Mucosa of descending colon (tissue), 3 donors: ENCODE results near the gene LOXL3. TPM values are rescaled to one million over a fixed set of nuclear protein-coding genes. Genes with fewer than 3 reads are reported as not detected.
A peak's percentile ranks its signal among the peaks of the same experiment; 100 is the strongest.

Experiments used
- ATAC-seq: fragments of 200-7000 bp; cut with Tn5 transposase; one replicate; pipeline ENCODE4 v1.9.1; 2020; ENCODE audit warnings: mild to moderate bottlenecking, moderate library complexity
- DNase-seq, 3 donors: peaks; one replicate each; pipeline ENCODE4 v3.0.0-alpha.2; 2020
- H3K36me3 ChIP-seq: fragments of 200-600 bp; one replicate; pipeline ENCODE4 v1.8.0; 2021; ENCODE audit warnings: low read depth, mild to moderate bottlenecking
- H3K4me1 ChIP-seq: fragments of 200-600 bp; one replicate; pipeline ENCODE4 v1.8.0; 2021; ENCODE audit warnings: low read depth, mild to moderate bottlenecking
- H3K4me3 ChIP-seq: fragments of 200-600 bp; one replicate; pipeline ENCODE4 v1.8.0; 2021; ENCODE audit warnings: mild to moderate bottlenecking
- H3K9me3 ChIP-seq: fragments of 200-600 bp; one replicate; pipeline ENCODE4 v1.8.0; 2021; ENCODE audit warnings: mild to moderate bottlenecking
- CTCF ChIP-seq: fragments of 200-600 bp; IDR thresholded peaks from one replicate; pipeline ENCODE4 v1.8.0; 2022; ENCODE audit warnings: antibody characterized with exemption, mild to moderate bottlenecking
- intact Hi-C, 2 donors: fragments of 100-400 bp; cut with DNase I in 1 of 2; cut with micrococcal nuclease in 1 of 2; formaldehyde crosslinking; loops; one replicate each; pipeline versions ENCODE4 v1.11.0 to v1.11.1; 2022; cut with DNase I, micrococcal nuclease
- total RNA-seq, 3 donors: library from RNA; stranded (reverse); fragmentation: NEBNext Ultra II Directional in 2 of 3; extraction: Animal tissue kit (Norgen Biotek cat#: 25700) in 2 of 3; gene quantifications; one replicate each; pipeline versions ENCODE4 v1.2.1 to v1.2.4, GENCODE V29; 2021 to 2023
- donor health status: DM: no; HTN: no; CAD: no; lungs with moderate emphysema.
- donor health status: DM: no; HTN: no; CAD: no.
- donor health status: DM: no; HTN: yes; CAD: no.

Gene LOXL3
- total RNA-seq, 3 donors from 2014 or later, result 2.2 to 6.9 (median 4.4) TPM

DNA sequence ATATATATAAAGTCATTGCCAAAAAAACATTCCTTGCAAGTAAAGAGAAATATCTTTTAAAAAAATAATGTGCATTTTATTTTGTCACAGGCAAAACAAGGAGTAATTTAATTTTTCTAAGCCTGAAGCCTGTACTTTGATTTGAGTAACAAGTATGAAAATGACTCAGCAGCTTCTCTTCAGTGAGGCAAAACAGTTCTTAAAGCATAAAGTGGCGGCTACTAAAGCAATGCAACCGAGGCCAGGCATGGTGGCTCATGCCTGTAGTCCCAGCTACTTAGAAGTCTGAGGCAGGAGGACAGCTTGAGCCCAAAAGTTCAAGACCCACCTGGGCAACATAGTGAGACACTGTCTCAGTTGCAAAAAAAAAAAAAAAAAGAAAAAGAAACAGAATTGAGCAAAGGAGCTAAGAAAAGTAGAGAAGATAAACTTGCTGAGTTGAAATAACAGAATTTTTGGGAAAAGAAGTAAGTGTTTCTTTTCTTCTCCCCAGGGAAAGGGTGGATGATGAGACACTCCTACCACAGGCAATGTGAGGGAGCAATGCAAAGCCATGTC, 30.4 kb upstream of the LOXL3 start:
- H3K4me3 ChIP-seq, result no peak overlapping the region
- intact Hi-C loops, result no loop called here
- H3K36me3 ChIP-seq, result no peaks in the 10 kb centered on the region
- no peaks in the 10 kb centered on the region for H3K9me3 ChIP-seq
- H3K4me1 ChIP-seq, result no peaks in the 10 kb centered on the region
- no peak for TF ChIP-seq CTCF
- ATAC-seq (no peak), DNase-seq (no peak)

DNA sequence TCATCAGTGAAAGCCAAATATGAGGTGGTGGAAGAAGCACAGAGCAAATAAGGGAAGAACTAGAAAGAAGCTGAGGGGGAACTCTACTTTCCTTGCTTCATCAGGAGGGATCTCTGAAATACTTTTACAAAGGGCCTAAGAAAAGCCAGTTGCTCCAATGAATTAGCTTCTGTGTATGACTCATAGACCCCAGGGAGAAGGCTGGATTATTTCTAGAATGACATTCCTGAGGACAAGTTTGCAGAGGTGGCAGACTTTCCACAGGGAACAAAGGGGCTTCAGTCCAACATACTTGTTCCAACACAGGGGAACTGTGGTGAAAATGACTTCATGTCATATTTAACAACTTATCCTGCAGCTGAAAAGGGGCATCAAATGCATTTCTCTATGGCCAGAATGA, 29.8 kb upstream of the LOXL3 start:
- H3K4me3 ChIP-seq, result no peak overlapping the region
- H3K4me1 ChIP-seq, result no peaks in the 10 kb centered on the region
- TF ChIP-seq CTCF, result no peak
- no peaks in the 10 kb centered on the region for H3K9me3 ChIP-seq
- DNase-seq, result no peak
- no peaks in the 10 kb centered on the region for H3K36me3 ChIP-seq
- intact Hi-C loops, result no loop called here
- ATAC-seq, result no peak

- intact Hi-C loops, result no loop called here
These were observed 28.4 kb upstream of the LOXL3 start for GRCh38 chr2:74582184-74582583.

GRCh38 chr2:74581463-74581862, 27.7 kb upstream of the LOXL3 start:
- ATAC-seq, result no peak
- Histone ChIP-seq H3K4me1 (no peaks in the 10 kb centered on the region), H3K36me3 (no peaks in the 10 kb centered on the region), H3K4me3 (no peak overlapping the region), H3K9me3 (no peaks in the 10 kb centered on the region)
- intact Hi-C loops, result no loop called here
- DNase-seq, result no peak
- no peak for TF ChIP-seq CTCF

More at GRCh38 chr2:74582184-74582583, 28.4 kb upstream of the LOXL3 start:
- Histone ChIP-seq H3K4me3 (no peak overlapping the region), H3K36me3 (no peaks in the 10 kb centered on the region), H3K9me3 (no peaks in the 10 kb centered on the region), H3K4me1 (no peaks in the 10 kb centered on the region)
- TF ChIP-seq CTCF, result no peak
- DNase-seq (no peak), ATAC-seq (no peak)

GRCh38 chr2:74578408-74578807, 24.7 kb upstream of the LOXL3 start:
- no peaks in the 10 kb centered on the region for H3K9me3 ChIP-seq
- H3K4me3 ChIP-seq, result no peak overlapping the region
- no peak for TF ChIP-seq CTCF
- H3K4me1 ChIP-seq, result no peaks in the 10 kb centered on the region
- ATAC-seq, result no peak
- intact Hi-C loops, result no loop called here
- no peak for DNase-seq
- H3K36me3 ChIP-seq, result no peaks in the 10 kb centered on the region

DNA sequence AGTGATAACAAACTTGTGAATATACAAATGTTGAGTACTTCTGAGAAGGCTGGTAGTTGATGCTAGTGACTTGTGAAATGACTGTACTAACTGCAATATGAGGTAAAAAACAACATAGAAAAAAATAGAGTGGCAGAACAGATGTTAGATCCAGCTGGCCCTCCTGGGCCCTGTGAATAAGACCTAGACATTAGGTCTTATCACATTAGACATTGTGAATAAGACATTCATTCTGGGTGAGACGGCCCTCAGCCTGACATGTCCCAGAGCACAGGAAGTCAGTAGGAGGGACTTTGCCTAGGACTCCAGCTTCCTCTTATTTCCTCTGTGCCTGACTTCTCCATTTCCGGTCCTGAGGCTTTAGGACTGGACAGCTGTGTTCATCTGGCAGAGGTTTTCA, 23.7 kb upstream of the LOXL3 start:
- ATAC-seq, result peak; percentile 55
- intact Hi-C loops, result no loop called here
- no peaks in the 10 kb centered on the region for H3K36me3 ChIP-seq
- no peak for TF ChIP-seq CTCF
- H3K9me3 ChIP-seq, result no peaks in the 10 kb centered on the region
- DNase-seq, result no peak
- no peak overlapping the region for H3K4me3 ChIP-seq
- no peaks in the 10 kb centered on the region for H3K4me1 ChIP-seq
